Spleen (tissue), 11 donors: ENCODE measurements around the gene SH3RF3. TPM values are rescaled to one million over a fixed set of nuclear protein-coding genes. Genes with fewer than 3 reads are reported as not detected.

Experiments
- DNase-seq: peaks from one replicate; pipeline ENCODE4 v3.0.0-alpha.2; 2020
- H3K27ac ChIP-seq, 8 donors: fragments of 200-600 bp; sonication (generic) in 7 of 8; 1 replicate in 4 of 8; 2 replicates in 4 of 8; pipeline versions ENCODE4 v1.5.0 to v1.8.0; 2016 to 2021; ENCODE audit warnings: inconsistent platforms in 4 of 8, mild to moderate bottlenecking in 4 of 8, moderate library complexity in 1 of 8
- H3K27me3 ChIP-seq, 7 donors: fragments of 200-600 bp; sonication (generic) in 6 of 7; replicated peaks in 1 of 7; 1 replicate in 4 of 7; 2 replicates in 3 of 7; pipeline versions ENCODE4 v1.5.0 to v1.8.0; 2016 to 2021; ENCODE audit warnings: inconsistent platforms in 3 of 7, mild to moderate bottlenecking in 1 of 7
- H3K36me3 ChIP-seq, 6 donors: fragments of 200-600 bp; sonication (generic) in 5 of 6; 1 replicate in 4 of 6; 2 replicates in 2 of 6; pipeline versions ENCODE4 v1.5.0 to v1.8.0; 2016 to 2021; ENCODE audit warnings: inconsistent platforms in 2 of 6
- H3K4me1 ChIP-seq, 6 donors: fragments of 200-600 bp; sonication (generic) in 5 of 6; 1 replicate in 3 of 6; 2 replicates in 3 of 6; pipeline versions ENCODE4 v1.5.0 to v1.8.0; 2016 to 2021; ENCODE audit warnings: inconsistent platforms in 3 of 6
- H3K4me3 ChIP-seq, 8 donors: fragments of 200-600 bp; sonication (generic) in 7 of 8; 1 replicate in 4 of 8; 2 replicates in 4 of 8; pipeline versions ENCODE4 v1.5.0 to v1.8.0; 2016 to 2021; ENCODE audit warnings: inconsistent platforms in 4 of 8, mild to moderate bottlenecking in 4 of 8, moderate library complexity in 2 of 8
- H3K9me3 ChIP-seq, 8 donors: fragments of 200-600 bp; sonication (generic) in 7 of 8; 1 replicate in 4 of 8; 2 replicates in 4 of 8; pipeline versions ENCODE4 v1.5.0 to v1.8.0; 2016 to 2021; ENCODE audit warnings: inconsistent platforms in 4 of 8
- POLR2A ChIP-seq, 3 donors: fragments of 450-650 bp; IDR thresholded peaks; one replicate each; pipeline ENCODE4 v1.5.1; 2017; ENCODE audit warnings: antibody characterized with exemption in 3 of 3, mild to moderate bottlenecking in 1 of 3
- POLR2AphosphoS5 ChIP-seq, 3 donors: sonication (generic); formaldehyde crosslinking; IDR thresholded peaks; one replicate each; pipeline ENCODE4 v1.5.1; 2017; ENCODE audit warnings: antibody characterized with exemption in 3 of 3
- WGBS, 5 donors: extraction: QIAGEN DNeasy Blood & Tissue Kit in 3 of 5; methylation state at CpG; one replicate each; pipeline versions ENCODE4 v1.1.5 to v1.1.7; 2013 to 2018; 5-methylcytosine and 5-hydroxymethylcytosine counted together
- intact Hi-C: fragments of 100-400 bp; cut with DNase I; formaldehyde crosslinking; loops from one replicate; pipeline ENCODE4 v1.15.0; 2023; ENCODE audit warnings: low total_unique reads
- polyA plus RNA-seq, 3 donors: library from polyadenylated mRNA; stranded (reverse); fragments of 200-250 nt; gene quantifications; one replicate each; pipeline ENCODE4 v1.2.1, GENCODE V29; 2013
- total RNA-seq, 7 donors: library from RNA; depleted of rRNA in 3 of 7; stranded (reverse); fragments of >200 nt in 3 of 7; fragmentation: NEBNext Ultra II Directional in 4 of 7; extraction: Animal tissue kit (Norgen Biotek cat#: 25700) in 4 of 7; gene quantifications; one replicate each; pipeline versions ENCODE4 v1.1.0 to v1.2.1, GENCODE V29; 2016 to 2021
- TF ChIP-seq, protein P1 (sequence below), 11 experiments: fragments of 200-600 bp in 7 of 11; fragments of 450-650 bp in 4 of 11; sonication (generic) in 4 of 11; IDR thresholded peaks in 8 of 11; conservative IDR thresholded peaks in 3 of 11; 1 replicate in 7 of 11; 2 replicates in 4 of 11; pipeline versions ENCODE4 v1.4.0 to v1.8.0; 2016 to 2021; ENCODE audit warnings: antibody characterized with exemption in 11 of 11, inconsistent platforms in 4 of 11, mild to moderate bottlenecking in 1 of 11
- donor health status: healthy with polysubstance abuse.
- donor health status: DM: no; HTN: no; CAD: no; lungs with moderate emphysema.
- donor health status: DM: no; HTN: no; CAD: no.
- donor health status: Bipolar disorder and iron deficiency.
- donor health status: healthy.
- donor health status: DM: no; HTN: no; CAD: no.
- donor health status: DM: yes; HTN: yes; CAD: no.

SH3RF3 gene
- total and polyA plus RNA-seq, 10 donors, result 1.3 to 7.6 (median 4.7) TPM

- H3K36me3 ChIP-seq, result no peaks in the 10 kb centered on the region
- no peak for TF ChIP-seq POLR2AphosphoS5 (IDR thresholded peaks at IDR 0.05)
- no peak for TF ChIP-seq POLR2A (IDR thresholded peaks at IDR 0.05)
- TF ChIP-seq, protein P1, sequence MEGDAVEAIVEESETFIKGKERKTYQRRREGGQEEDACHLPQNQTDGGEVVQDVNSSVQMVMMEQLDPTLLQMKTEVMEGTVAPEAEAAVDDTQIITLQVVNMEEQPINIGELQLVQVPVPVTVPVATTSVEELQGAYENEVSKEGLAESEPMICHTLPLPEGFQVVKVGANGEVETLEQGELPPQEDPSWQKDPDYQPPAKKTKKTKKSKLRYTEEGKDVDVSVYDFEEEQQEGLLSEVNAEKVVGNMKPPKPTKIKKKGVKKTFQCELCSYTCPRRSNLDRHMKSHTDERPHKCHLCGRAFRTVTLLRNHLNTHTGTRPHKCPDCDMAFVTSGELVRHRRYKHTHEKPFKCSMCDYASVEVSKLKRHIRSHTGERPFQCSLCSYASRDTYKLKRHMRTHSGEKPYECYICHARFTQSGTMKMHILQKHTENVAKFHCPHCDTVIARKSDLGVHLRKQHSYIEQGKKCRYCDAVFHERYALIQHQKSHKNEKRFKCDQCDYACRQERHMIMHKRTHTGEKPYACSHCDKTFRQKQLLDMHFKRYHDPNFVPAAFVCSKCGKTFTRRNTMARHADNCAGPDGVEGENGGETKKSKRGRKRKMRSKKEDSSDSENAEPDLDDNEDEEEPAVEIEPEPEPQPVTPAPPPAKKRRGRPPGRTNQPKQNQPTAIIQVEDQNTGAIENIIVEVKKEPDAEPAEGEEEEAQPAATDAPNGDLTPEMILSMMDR (IDR thresholded peaks at IDR 0.05 in 8 of 11, conservative IDR thresholded peaks at IDR 0.05 in 3 of 11), result no peak
- no peak overlapping the region for H3K27ac ChIP-seq
- H3K4me1 ChIP-seq, result no peaks in the 10 kb centered on the region
- DNase-seq, result no peak
- 85 to 91% (median 89%) methylated on average over 8 to 15 of the region's 15 CpGs for WGBS, 5 donors
- H3K27me3 ChIP-seq, result peaks cover 0 to 9% (median 0%) of the 10 kb centered on the region in 7 donors
- H3K4me3 ChIP-seq, result no peak overlapping the region
- intact Hi-C loops, result no loop called here
- no peaks in the 10 kb centered on the region for H3K9me3 ChIP-seq
These were observed 266.6 kb downstream of the SH3RF3 start for GRCh38 chr2:109395494-109396201.

DNA sequence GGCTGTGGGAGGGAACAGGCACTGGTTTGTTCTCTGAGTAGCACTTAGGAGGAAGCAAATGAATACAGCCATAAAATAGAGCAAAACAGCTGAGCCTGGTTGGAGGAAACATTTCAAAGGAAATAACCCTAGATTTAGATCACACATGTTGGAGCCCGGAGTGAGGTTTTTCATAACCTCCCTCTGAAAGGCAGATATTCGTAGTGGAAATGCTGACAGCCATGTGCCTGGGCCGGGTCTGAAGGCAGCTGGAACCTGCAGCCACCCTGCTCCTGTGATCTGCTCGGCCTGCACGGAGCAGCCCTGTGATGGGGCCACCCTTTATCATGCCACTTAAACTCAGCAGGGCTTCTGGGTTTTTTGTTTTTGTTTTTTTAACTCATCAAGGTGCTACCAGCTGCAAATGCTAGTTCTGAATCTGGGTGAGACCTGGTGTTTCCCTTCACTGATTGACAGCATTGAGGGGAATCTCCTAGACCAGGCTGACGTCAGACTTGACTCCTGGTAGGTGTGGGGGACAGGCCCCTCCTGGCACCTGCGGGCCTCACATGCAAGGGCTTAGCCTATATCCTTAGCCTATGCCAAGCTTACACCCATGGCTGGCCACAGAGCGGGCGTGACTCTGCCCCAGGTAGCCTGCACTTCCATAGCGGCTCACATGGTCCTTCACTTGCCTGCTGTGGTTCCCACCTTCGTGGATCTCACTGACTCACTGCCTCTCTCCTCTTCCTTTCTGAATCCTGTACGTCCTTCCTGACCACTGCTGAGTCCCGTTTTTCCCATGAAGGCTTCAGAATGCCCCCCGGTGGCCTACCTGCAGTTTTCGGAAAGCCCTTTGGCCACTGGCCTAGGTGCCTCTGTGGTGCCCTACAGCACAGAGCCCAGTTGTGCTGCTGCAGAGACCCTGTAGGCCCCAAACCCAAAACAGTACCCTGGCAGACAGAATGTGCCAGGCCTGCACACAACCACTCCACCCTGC is 267.5 kb downstream of the SH3RF3 start:
- Histone ChIP-seq H3K27me3 (peaks cover 0 to 6% (median 0%) of the 10 kb centered on the region in 7 donors), H3K9me3 (no peaks in the 10 kb centered on the region), H3K4me3 (no peak overlapping the region), H3K27ac (no peak overlapping the region), H3K36me3 (no peaks in the 10 kb centered on the region), H3K4me1 (no peaks in the 10 kb centered on the region)
- no peak for TF ChIP-seq POLR2AphosphoS5 (IDR thresholded peaks at IDR 0.05)
- TF ChIP-seq POLR2A (IDR thresholded peaks at IDR 0.05), result no peak
- TF ChIP-seq, protein P1 (IDR thresholded peaks at IDR 0.05 in 8 of 11, conservative IDR thresholded peaks at IDR 0.05 in 3 of 11), result no peak
- intact Hi-C loops, result no loop called here
- DNase-seq, result no peak
- 59 to 71% (median 67%) methylated on average over 15 of the region's 15 CpGs for WGBS, 5 donors

GRCh38 chr2:109397893-109398292 is 268.9 kb downstream of the SH3RF3 start:
- TF ChIP-seq POLR2A (IDR thresholded peaks at IDR 0.05) (no peak), POLR2AphosphoS5 (IDR thresholded peaks at IDR 0.05) (no peak)
- TF ChIP-seq, protein P1 (IDR thresholded peaks at IDR 0.05 in 8 of 11, conservative IDR thresholded peaks at IDR 0.05 in 3 of 11), result no peak
- Histone ChIP-seq H3K9me3 (no peaks in the 10 kb centered on the region), H3K27ac (no peak overlapping the region), H3K36me3 (no peaks in the 10 kb centered on the region), H3K27me3 (peaks cover 0 to 6% (median 0%) of the 10 kb centered on the region in 7 donors), H3K4me3 (no peak overlapping the region), H3K4me1 (no peaks in the 10 kb centered on the region)
- 84 to 88% (median 88%) methylated on average over 6 to 9 of the region's 9 CpGs for WGBS, 5 donors
- DNase-seq, result no peak
- intact Hi-C loops, result no loop called here
